GM19455 (cell line): ENCODE results near the gene NBEAL2.

ENCODE experiments used
- ATAC-seq: cut with Tn5 transposase; IDR thresholded peaks from one replicate; pipeline ENCODE4 v1.9.1; 2021; ENCODE audit not compliant: unreplicated experiment

Gene NBEAL2

GRCh38 chr3:46999516-47000197 is 20.2 kb downstream of the NBEAL2 start:
- ATAC-seq = no peak

GRCh38 chr3:47000198-47000815 is 20.8 kb downstream of the NBEAL2 start:
- no peak for ATAC-seq

DNA sequence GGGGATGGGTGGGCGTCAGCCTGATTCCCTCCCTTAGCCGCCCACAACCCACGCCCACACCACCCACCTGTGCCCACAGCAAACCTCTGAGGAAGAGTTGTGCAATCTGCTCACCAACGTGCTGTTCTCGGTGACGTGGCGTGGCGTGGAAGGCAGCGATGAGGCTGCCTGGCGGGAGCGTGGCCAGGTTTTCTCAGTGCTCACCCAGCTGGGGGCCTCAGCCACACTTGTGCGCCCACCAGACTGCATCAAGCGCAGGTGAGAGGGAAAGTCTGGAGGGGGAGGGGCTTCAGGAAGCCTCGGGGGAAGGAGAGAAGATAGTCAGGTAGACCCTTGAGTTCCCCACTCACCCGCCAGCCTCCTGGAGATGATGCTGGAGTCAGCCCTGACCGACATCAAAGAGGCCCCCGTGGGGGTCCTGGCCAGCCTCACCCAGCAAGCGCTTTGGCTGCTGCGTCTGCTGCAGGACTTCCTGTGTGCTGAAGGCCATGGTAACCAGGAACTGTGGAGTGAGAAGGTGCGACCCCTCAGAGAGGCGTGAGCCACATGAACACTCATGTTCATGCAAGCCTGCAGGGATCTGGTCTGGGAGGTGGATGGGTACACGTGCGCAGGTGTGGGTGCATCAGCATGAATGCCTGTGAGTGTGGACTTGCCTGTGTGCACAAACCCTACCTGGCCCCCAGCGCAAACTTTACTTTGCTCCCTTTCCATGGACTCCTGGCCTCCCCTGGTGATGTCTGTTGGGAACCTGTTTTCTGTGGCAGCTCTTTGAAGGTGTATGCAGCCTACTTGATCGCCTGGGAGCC is 21.7 kb downstream of the NBEAL2 start:
- no peak for ATAC-seq

- ATAC-seq = no peak
Measured at GRCh38 chr3:47001731-47002170, 22.3 kb downstream of the NBEAL2 start.

- no peak for ATAC-seq
Measured at GRCh38 chr3:47002171-47003055, 22.9 kb downstream of the NBEAL2 start.

DNA sequence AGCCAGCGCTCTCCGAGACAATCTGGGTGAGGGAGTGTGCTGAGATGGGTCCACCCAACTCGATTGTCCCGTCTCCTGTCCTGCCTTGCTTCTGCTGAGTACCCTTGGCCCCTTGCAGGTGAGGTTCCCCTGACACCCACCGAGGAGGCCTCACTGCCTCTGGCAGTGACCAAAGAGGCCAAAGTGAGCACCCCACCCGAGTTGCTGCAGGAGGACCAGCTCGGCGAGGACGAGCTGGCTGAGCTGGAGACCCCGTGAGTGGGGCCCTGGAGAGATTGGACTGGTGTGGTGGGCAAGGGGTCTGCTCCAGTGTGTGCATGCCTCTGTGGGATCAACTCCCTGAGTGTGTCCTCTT is 23.6 kb downstream of the NBEAL2 start:
- ATAC-seq = no peak

GRCh38 chr3:47003461-47004368 is 24.2 kb downstream of the NBEAL2 start:
- ATAC-seq = no peak

DNA sequence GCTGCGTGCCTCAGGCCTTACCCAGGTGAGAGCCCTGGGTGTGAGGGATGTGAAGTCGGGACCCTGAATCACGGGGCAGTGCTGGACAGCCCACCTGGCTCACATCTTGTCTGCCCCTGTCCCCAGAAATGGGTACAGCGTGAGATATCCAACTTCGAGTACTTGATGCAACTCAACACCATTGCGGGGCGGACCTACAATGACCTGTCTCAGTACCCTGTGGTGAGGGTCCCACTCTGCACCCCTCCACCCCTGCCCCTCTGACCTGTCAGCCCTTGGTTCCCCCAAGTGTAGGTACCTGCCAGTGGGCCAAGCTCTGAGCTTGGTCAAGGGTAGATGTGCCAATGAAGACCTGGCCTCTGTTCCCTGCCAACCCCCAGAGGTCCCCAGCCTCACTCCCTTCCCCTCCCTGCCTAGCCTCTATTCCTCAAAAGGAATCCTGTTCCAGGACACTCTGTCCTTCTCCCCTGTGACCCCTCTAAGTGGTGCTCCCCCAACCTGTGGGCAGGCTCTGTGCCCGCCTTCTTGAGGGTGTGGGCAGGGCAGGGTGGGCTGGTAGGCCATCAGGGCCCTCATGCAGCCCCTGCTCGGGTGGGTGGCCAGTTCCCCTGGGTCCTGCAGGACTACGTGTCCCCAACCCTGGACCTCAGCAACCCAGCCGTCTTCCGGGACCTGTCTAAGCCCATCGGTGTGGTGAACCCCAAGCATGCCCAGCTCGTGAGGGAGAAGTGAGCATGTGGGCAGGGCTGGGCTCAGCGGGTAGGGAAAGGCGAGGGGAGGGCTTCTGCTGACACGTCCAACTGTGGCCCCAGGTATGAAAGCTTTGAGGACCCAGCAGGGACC is 25.1 kb downstream of the NBEAL2 start:
- no peak for ATAC-seq

DNA sequence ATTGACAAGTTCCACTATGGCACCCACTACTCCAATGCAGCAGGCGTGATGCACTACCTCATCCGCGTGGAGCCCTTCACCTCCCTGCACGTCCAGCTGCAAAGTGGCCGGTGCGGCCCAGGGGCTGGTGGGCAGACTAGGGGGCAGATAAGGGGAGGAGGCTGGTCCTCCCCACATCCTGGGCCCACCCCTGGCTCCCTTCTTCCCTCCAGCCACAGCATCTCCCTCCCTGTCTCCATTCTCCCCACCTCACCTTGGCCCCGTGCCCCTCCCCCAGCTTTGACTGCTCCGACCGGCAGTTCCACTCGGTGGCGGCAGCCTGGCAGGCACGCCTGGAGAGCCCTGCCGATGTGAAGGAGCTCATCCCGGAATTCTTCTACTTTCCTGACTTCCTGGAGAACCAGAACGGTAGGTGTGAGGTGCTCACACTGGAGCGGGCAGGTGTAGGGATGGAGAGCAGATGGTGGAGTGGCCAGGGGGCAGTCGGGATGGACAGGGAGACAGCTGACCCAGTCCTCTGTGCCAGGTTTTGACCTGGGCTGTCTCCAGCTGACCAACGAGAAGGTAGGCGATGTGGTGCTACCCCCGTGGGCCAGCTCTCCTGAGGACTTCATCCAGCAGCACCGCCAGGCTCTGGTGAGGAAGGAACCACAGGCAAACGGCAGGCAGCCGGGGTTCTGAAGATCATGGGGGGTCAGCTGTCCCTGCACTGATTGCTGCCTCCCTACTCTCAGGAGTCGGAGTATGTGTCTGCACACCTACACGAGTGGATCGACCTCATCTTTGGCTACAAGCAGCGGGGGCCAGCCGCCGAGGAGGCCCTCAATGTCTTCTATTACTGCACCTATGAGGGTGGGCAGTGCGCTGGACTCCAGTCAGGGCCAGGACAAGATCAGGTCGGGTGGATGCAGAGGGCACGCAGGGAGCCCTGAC is 26.0 kb downstream of the NBEAL2 start:
- no peak for ATAC-seq

- no peak for ATAC-seq
Measured at GRCh38 chr3:47006145-47006651, 26.7 kb downstream of the NBEAL2 start.

DNA sequence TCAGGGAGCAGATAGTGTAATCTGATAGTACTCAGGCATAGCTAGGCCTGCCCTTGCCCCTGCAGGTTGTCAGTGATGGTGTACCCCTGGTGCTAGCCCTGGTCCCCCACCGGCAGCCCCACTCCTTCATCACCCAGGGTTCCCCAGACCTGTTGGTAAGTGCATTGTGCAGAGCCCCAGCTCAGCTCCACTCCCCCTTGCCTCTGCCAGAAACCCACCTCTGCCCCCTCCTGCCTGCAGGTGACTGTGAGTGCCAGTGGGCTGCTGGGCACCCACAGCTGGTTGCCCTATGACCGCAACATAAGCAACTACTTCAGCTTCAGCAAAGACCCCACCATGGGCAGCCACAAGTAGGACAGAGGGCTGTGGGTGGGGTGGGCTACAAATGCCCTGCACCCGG is 27.5 kb downstream of the NBEAL2 start:
- ATAC-seq = no peak

DNA sequence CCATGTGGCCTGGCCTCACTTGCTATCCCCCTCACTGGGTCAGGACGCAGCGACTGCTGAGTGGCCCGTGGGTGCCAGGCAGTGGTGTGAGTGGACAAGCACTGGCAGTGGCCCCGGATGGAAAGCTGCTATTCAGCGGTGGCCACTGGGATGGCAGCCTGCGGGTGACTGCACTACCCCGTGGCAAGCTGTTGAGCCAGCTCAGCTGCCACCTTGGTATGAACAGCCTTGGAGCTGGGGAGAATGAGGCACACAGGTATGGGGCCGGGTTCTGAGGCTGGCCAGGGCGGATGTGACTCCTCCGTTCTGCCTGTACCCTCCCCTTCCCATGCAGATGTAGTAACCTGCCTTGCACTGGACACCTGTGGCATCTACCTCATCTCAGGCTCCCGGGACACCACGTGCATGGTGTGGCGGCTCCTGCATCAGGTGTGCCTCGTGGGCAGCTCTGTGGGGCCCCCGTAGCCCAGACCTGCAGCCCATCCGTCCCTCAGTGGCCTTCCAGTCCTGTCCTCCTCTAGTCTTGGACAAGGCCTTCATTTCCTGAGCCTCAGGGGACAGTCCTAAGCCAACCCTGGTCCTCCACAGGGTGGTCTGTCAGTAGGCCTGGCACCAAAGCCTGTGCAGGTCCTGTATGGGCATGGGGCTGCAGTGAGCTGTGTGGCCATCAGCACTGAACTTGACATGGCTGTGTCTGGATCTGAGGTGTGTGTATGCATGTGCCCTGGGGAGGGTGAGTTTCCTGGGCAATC is 28.2 kb downstream of the NBEAL2 start:
- ATAC-seq = no peak

GRCh38 chr3:47008234-47008796 is 28.8 kb downstream of the NBEAL2 start:
- ATAC-seq = no peak

DNA sequence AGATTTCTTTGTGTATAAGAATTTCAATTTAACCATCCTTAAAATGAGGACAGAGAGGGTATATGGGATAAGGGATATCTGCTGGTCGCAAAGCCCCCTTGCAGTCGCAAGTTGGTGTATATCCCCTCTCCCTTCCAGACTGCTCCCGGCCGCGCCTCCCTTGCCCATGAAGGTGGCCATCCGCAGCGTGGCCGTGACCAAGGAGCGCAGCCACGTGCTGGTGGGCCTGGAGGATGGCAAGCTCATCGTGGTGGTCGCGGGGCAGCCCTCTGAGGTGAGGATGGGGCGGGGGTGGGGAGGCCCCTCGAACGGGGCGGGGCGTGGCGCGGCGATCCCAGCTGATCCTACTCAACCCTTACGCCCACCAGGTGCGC is 29.4 kb downstream of the NBEAL2 start:
- ATAC-seq = no peak

DNA sequence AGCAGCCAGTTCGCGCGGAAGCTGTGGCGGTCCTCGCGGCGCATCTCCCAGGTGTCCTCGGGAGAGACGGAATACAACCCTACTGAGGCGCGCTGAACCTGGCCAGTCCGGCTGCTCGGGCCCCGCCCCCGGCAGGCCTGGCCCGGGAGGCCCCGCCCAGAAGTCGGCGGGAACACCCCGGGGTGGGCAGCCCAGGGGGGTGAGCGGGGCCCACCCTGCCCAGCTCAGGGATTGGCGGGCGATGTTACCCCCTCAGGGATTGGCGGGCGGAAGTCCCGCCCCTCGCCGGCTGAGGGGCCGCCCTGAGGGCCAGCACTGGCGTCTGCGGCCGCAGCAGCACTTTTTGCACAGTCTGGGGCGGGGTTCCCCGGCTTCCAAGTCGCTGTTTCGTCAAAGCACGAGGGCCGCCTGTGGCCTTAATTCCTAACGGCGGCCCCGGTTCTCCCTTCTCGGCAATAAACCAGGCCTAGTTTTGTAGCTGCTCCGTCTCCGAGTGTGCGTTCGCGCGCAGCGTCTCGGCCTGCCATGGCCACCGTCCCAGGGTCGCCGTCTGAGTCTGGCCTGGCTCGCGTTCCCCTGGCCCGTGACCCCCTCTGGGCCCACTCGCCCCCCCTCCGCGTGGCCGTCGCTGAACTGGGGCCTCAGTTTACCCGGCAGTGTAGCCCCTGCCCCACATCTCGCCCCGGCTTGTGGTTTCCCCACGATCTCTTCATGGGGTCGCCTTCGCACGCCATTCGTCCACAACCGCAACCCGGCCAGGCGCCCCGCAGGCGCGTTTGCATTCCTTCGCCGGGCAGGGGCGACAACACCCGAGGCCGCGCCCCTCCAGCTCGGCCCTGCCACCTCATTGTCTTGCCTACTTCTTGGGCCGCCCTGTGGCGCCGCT is 30.0 kb downstream of the NBEAL2 start:
- ATAC-seq = peak; percentile 65
